ENCODE measurements around the gene MTHFSD. TPM values are rescaled to one million over a fixed set of nuclear protein-coding genes. Genes with fewer than 3 reads are reported as not detected.

The MTHFSD gene
- total RNA-seq, 2 experiments from 2014 or later = 7.3 to 7.9 TPM

DNA sequence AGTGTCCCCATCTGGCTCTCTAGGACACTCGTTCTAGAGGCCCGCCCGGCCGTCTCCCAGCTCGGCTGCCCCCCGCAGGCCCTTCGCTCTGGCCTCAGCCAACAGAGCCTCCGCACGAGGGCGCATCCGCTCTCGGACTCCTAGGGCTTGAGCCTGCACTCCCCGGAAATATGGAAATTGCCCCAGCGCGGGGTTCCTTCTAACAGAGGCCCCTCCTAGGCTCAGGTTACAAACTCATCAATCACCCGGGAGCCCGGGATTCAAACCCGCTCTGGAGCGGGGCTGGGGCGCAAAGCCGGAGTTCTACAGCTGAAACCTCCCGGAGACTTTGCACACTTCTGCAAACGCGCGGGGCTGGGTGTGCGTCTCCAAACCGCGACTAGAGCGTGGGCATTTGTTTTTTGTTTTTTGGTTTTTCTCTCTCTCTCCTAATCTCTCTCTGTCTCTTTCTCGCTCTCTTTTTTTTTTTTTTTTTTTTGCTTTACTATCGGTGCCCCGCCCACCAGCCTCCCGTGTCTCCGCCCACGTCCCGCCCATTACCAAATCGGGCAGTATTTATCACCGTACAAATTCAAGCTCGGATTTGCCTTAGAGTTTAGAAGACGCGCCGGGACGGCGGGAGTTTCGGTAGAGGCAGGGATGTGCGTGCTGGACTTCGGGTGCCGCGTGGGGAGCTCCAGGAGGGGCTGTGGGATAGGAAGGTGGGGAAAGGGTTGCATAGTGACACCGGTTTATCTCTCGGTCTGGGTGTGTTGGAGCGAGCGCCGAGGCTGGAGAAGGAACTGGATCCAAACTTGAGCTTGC is 20.9 kb upstream of the MTHFSD start:
- Histone ChIP-seq H3K36me3 (ENCODE audit: insufficient read depth, low read length) (no peaks in the 10 kb centered on the region), H3K4me1 (ENCODE audit: insufficient read depth, low read length) (peaks cover 13% of the 10 kb centered on the region), H3K27ac (ENCODE audit: low read depth in 1 of 2, low read length in 2 of 2) (no peak overlapping the region), H3K9me3 (ENCODE audit: control insufficient read depth in 1 of 2, insufficient read depth in 1 of 2, low read length in 2 of 2) (peaks cover 0 to 6% of the 10 kb centered on the region in 2 experiments), H3K4me3 (ENCODE audit: low read length) (peak overlapping the region; percentile 38), H3K27me3 (ENCODE audit: control insufficient read depth in 1 of 2, insufficient read depth in 2 of 2, low read length in 2 of 2) (peaks cover 73 to 74% of the 10 kb centered on the region in 2 experiments)
- H3K27me3 Mint-ChIP-seq = peaks cover 87% of the 10 kb centered on the region
- intact Hi-C loops (cut with DNase I, micrococcal nuclease) = no loop called here
- H3K36me3 Mint-ChIP-seq (ENCODE audit: low read depth) = no peaks in the 10 kb centered on the region
- H3K9me3 Mint-ChIP-seq = no peaks in the 10 kb centered on the region
- POLR2A ChIA-PET = no interaction called here
- peak overlapping the region; percentile 68 for H3K4me3 Mint-ChIP-seq
- peak; percentile 48 for ATAC-seq (ENCODE audit: poor library complexity)
- CTCF ChIA-PET = no interaction called here
- peak in 7 of 14 experiments; percentile 19 to 61 (median 44) for DNase-seq
- TF ChIP-seq, protein P1, sequence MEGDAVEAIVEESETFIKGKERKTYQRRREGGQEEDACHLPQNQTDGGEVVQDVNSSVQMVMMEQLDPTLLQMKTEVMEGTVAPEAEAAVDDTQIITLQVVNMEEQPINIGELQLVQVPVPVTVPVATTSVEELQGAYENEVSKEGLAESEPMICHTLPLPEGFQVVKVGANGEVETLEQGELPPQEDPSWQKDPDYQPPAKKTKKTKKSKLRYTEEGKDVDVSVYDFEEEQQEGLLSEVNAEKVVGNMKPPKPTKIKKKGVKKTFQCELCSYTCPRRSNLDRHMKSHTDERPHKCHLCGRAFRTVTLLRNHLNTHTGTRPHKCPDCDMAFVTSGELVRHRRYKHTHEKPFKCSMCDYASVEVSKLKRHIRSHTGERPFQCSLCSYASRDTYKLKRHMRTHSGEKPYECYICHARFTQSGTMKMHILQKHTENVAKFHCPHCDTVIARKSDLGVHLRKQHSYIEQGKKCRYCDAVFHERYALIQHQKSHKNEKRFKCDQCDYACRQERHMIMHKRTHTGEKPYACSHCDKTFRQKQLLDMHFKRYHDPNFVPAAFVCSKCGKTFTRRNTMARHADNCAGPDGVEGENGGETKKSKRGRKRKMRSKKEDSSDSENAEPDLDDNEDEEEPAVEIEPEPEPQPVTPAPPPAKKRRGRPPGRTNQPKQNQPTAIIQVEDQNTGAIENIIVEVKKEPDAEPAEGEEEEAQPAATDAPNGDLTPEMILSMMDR (IDR thresholded peaks at IDR 0.05) = no peak
- H3K4me1 Mint-ChIP-seq (ENCODE audit: low read depth) = peaks cover 8% of the 10 kb centered on the region
- no peak overlapping the region for H3K27ac Mint-ChIP-seq

DNA sequence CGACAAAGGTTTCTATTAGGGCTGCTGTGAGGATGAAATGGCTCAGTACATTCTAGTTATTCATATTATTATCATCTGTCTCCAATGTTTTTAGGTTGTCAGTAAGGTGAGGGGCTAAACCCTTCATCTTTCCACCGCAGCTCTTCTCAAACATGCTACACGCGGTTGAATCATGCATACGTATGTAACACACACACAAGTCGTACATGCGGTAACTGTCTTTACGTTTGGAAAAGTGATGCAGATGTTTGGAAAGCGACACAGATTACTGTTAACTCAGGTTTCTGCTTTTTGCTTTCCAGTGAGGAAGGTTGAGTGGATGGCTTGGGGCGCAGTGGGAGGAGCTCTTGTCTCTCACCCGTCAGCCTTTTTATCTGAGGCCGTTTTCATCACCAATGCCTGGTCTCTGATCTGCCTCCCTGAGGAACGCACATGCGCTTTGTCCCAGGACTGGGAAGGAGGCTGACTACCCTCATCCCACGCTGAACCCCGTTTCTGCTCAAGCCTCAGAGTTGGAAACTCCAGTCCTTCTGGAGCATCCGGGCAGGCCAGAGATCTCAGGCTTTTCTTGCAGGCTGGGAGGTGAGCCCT is 20.2 kb upstream of the MTHFSD start:
- ChIA-PET CTCF (no interaction called here), POLR2A (no interaction called here)
- Histone ChIP-seq H3K36me3 (ENCODE audit: insufficient read depth, low read length) (no peaks in the 10 kb centered on the region), H3K27ac (ENCODE audit: low read depth in 1 of 2, low read length in 2 of 2) (no peak overlapping the region), H3K4me3 (ENCODE audit: low read length) (no peak overlapping the region), H3K27me3 (ENCODE audit: control insufficient read depth in 1 of 2, insufficient read depth in 2 of 2, low read length in 2 of 2) (peaks cover 70 to 80% of the 10 kb centered on the region in 2 experiments), H3K4me1 (ENCODE audit: insufficient read depth, low read length) (peaks cover 13% of the 10 kb centered on the region), H3K9me3 (ENCODE audit: control insufficient read depth in 1 of 2, insufficient read depth in 1 of 2, low read length in 2 of 2) (peaks cover 0 to 6% of the 10 kb centered on the region in 2 experiments)
- ATAC-seq (ENCODE audit: poor library complexity) = no peak
- Mint-ChIP-seq H3K27me3 (peaks cover 87% of the 10 kb centered on the region), H3K9me3 (no peaks in the 10 kb centered on the region), H3K4me3 (no peak overlapping the region), H3K4me1 (ENCODE audit: low read depth) (peaks cover 8% of the 10 kb centered on the region), H3K36me3 (ENCODE audit: low read depth) (no peaks in the 10 kb centered on the region), H3K27ac (no peak overlapping the region)
- intact Hi-C loops (cut with DNase I, micrococcal nuclease) = no loop called here
- TF ChIP-seq, protein P1 (IDR thresholded peaks at IDR 0.05) = no peak
- no peak for DNase-seq

DNA sequence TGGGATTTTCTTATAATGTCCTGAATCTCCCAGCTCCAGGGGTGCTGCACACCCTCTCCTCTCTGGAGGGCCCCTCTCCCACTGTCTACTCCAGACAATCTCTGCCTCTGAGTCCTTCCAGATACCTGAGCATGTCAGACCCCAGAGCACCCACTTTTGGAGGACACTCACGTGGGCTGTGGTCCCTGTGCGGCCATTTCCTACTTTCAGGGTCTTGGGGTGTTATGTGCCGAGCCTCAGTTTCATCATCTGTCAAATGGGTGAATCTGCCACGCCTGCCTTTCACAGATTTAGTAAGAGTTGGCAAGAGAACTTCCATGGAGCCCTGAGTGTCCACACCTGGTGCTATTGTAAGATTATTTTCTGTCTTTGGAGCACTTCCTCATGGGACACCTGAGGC is 19.6 kb upstream of the MTHFSD start:
- Histone ChIP-seq H3K36me3 (ENCODE audit: insufficient read depth, low read length) (no peaks in the 10 kb centered on the region), H3K9me3 (ENCODE audit: control insufficient read depth in 1 of 2, insufficient read depth in 1 of 2, low read length in 2 of 2) (peaks cover 0 to 6% of the 10 kb centered on the region in 2 experiments), H3K27me3 (ENCODE audit: control insufficient read depth in 1 of 2, insufficient read depth in 2 of 2, low read length in 2 of 2) (peaks cover 71 to 79% of the 10 kb centered on the region in 2 experiments), H3K4me3 (ENCODE audit: low read length) (no peak overlapping the region), H3K27ac (ENCODE audit: low read depth in 1 of 2, low read length in 2 of 2) (no peak overlapping the region), H3K4me1 (ENCODE audit: insufficient read depth, low read length) (peaks cover 13% of the 10 kb centered on the region)
- Mint-ChIP-seq H3K9me3 (no peaks in the 10 kb centered on the region), H3K4me3 (no peak overlapping the region), H3K27me3 (peaks cover 87% of the 10 kb centered on the region), H3K27ac (no peak overlapping the region), H3K36me3 (ENCODE audit: low read depth) (no peaks in the 10 kb centered on the region), H3K4me1 (ENCODE audit: low read depth) (peaks cover 8% of the 10 kb centered on the region)
- DNase-seq = no peak
- CTCF ChIA-PET = no interaction called here
- intact Hi-C loops (cut with DNase I, micrococcal nuclease) = no loop called here
- POLR2A ChIA-PET = no interaction called here
- TF ChIP-seq, protein P1 (IDR thresholded peaks at IDR 0.05) = no peak
- ATAC-seq (ENCODE audit: poor library complexity) = no peak
